ENCODE measurements around the gene RASSF5.

DNA sequence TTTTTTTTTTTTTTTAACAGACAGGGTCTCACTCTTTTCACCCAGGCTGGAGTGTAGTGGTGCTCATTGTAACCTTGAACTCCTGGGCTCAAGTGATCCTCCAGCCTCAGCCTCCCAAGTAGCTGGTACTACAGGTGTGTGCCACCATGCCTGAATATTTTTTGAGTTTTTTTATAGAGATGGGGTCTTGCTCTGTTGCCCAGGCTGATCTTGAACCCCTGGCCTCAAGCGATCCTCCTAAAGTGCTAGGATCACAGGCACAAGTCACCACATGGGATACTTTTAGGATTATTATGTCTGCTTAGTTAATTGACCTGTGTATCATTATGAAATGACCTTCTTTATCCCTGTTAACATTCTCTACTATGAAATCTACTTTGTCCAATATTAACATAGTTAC, 38.0 kb downstream of the RASSF5 start:
- TF ChIP-seq, protein P1, sequence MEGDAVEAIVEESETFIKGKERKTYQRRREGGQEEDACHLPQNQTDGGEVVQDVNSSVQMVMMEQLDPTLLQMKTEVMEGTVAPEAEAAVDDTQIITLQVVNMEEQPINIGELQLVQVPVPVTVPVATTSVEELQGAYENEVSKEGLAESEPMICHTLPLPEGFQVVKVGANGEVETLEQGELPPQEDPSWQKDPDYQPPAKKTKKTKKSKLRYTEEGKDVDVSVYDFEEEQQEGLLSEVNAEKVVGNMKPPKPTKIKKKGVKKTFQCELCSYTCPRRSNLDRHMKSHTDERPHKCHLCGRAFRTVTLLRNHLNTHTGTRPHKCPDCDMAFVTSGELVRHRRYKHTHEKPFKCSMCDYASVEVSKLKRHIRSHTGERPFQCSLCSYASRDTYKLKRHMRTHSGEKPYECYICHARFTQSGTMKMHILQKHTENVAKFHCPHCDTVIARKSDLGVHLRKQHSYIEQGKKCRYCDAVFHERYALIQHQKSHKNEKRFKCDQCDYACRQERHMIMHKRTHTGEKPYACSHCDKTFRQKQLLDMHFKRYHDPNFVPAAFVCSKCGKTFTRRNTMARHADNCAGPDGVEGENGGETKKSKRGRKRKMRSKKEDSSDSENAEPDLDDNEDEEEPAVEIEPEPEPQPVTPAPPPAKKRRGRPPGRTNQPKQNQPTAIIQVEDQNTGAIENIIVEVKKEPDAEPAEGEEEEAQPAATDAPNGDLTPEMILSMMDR (IDR thresholded peaks at IDR 0.05), result no peak
- no peak for TF ChIP-seq POLR2A (IDR thresholded peaks at IDR 0.05)
